Activated CD4-positive, alpha-beta T cell treated with anti-CD3 and anti-CD28 coated beads, Interleukin-2, amount 50 U/mL, for 1 hour (primary cell): ENCODE measurements around the gene IL31.
A peak's percentile ranks its signal among the peaks of the same experiment; 100 is the strongest.
"Not testable (repeated sequence)": the region's sequence is repeated elsewhere in the genome, so short reads cannot be mapped to it uniquely, and the experiment has no call there.

Experiments
- DNase-seq: peaks from one replicate; pipeline ENCODE4 v3.0.0-alpha.2; 2020

The IL31 gene

GRCh38 chr12:122174155-122174845, at the start of gene IL31:
IL31 (minus strand) TSS chr12:122174221; CDS start chr12:122174172, 49 bp downstream.
- no peak for DNase-seq

DNA sequence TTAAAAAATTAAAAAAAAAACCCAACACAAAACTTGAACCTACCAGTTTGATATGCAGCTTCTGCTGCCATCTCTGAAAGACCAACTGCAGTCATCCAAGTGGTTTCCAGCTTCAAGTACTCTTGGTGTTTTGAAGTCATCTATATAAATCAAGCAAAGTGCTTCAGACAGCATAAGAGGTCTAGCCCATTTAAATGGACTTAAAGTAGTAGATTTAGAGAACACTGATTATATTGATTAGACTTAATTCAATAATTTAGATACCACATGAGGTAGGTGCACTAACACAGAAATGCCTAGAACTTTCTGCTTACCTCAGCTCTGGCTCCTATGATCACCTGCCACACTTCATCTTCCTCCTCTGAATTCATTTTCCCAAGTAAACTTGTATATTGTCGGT, 42.4 kb upstream of the IL31 start:
- DNase-seq: no peak

- DNase-seq: no peak
These were observed 41.8 kb upstream of the IL31 start for GRCh38 chr12:122215771-122216170.

GRCh38 chr12:122208073-122208820, 34.2 kb upstream of the IL31 start:
- no peak for DNase-seq

DNA sequence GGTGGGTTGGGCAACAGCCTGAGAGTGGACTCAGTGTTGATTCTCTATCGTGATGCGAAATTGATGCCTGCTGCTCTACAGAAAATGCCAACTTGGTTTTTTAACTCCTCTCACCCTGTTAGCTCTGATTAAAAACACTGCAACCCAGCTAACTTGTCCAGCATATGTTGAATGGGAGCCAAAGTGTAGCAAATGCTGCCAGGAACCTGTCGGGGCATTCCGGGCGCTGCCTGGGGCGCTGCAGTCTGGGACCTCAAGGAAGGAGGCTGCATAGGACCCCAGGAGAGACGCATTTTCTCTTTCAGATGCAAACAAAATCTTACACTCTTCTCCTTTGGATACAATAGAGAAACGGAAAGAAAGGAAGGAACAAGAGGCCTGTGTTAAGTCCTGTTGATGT, 33.4 kb upstream of the IL31 start:
- no peak for DNase-seq

GRCh38 chr12:122206976-122207375, 33.0 kb upstream of the IL31 start:
- DNase-seq: no peak

- DNase-seq: no peak
These were observed 32.3 kb upstream of the IL31 start for GRCh38 chr12:122206111-122206881.

- no peak for DNase-seq
These were observed 31.3 kb upstream of the IL31 start for GRCh38 chr12:122205053-122205925.

DNA sequence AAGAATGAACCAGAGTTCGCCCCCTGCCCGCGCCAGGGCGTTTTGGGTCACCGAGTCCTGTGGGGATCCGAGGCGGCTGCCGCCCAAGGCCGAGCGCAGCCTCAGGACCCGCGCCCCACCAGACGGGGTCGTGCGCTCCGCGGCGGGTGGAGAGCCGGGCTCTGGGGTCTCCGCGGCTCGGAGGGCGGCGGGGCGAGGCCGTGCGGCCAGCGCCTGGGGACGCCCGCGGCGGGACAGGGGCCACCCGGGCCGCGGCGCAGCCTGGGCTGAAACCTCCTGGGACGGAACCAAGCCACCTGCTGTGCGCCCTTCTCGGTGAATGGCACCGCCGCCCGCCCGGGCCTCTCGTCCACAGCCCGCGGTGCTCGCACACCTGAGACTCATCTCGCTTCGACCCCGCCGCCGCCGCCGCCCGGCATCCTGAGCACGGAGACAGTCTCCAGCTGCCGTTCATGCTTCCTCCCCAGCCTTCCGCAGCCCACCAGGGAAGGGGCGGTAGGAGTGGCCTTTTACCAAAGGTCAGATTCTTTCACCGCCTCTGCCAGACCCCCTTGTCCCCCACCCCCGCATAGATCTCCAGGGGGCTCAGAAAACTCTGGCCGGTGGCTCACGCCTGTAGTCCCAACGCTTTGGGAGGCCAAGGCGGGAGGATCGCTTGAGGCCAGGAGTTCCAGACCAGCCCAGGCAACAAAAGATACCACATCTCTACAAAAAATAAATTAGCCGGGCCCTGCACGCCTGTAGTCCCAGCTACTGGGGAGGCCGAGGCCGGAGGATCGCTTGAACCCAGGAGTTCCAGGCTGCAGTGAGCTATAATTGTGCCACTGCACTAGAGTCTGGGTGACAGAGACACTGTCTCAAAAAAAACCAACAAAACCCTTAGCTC, 30.4 kb upstream of the IL31 start:
- peak; percentile 33 for DNase-seq

GRCh38 chr12:122203301-122204166, 29.5 kb upstream of the IL31 start, which contains the start of gene B3GNT4:
B3GNT4 (plus strand) TSS chr12:122203709; CDS start chr12:122204619, 910 bp downstream.
- peak; percentile 71 for DNase-seq

DNA sequence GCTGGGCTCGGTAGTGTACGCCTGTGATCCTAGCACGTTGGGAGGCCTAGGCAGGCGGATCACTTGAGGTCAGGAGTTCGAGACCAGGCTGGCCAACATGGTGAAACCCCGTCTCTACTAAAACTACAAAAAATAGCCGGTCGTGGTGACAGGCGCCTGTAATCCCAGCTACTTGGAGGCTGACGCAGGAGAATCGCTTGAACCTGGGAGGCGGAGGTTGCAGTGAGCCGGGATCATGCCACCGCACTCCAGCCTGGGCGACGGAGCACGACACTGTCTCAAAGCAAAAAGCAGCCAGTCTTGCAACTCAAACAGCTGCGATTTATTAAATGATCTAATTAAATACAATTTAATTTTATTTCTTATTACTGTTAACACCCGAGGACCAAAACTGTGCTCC, 28.8 kb upstream of the IL31 start:
- not testable (repeated sequence) for DNase-seq

DNA sequence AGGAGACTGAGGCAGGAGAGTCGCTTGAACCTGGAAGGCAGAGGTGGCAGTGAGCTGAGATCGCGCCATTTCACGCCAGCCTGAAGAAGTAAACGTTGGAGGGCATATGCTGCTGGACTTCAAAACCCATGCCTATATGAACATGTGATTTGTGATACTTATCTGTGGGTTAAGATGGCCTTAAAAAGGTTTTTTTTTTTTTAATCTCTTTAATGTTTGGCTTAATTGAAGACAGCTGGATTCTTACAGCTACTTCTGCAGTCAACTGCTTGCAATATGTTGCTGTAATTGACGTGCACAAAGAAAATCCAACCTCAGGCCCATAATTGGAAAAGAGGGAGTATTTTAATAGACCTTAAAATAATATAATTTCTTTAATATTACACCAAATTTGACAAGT, 28.0 kb upstream of the IL31 start:
- DNase-seq: no peak

DNA sequence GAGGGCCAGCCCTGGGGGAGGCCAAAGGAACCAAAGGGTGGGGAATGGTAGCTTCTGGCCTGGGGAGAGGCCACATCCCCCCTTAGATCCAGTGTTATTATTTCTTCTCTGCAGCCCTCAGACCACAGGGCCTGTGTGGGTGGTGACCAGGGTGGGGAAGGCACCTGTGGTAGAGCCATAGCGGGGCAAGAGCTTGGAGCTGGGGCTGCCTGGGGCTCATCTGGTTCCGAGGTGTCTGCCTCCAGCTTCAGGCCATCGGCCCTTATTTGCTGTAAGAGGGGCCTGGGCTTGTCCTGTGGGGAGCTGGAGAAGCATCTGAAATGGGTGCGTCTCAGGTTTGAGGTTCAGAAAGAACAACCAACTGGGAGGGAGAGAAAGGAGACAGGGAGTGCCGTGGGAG, 27.4 kb upstream of the IL31 start:
- no peak for DNase-seq

- no peak for DNase-seq
These were observed 26.6 kb upstream of the IL31 start for GRCh38 chr12:122200541-122201175.

DNA sequence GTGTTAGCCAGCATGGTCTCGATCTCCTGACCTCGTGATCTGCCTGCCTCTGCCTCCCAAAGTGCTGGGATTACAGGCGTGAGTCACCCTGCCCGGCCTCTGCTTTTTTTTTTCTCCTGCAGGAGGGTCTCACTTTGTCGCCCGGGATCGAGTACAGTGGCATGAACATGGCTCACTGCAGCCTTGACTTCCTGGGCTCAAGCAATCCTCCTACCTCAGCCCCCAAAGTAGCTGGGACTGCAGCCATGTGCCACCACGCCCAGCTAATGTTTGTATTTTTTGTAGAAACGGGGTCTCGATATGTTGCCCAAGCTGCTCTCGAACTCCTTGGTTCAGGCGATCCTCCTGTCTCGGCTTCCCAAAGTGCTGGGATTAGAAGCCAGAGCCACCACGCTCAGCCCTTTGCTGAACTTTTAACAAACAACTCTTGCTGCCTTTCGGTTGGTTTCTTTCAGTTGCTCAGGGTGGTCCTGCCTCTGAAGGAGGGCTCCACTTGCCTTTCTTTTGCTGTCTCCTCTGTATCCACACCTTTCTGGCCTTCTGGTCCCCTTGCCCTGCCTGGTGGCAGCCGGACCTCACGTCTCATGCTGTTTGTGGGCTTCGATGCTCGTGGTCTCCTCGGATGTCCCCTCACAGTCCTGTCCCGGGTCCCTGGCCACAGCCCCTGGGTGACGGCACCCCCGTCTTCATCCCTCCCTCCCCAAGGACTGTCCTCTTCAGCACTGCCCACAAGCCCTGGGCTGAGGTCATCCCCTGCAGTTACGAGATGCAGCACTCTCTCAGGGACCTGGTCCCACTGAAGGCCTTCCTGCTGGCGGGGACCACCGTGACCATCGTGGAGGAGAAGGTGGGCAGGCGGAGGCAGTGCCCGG, 25.7 kb upstream of the IL31 start:
- no peak for DNase-seq

- DNase-seq: no peak
These were observed 23.6 kb upstream of the IL31 start for GRCh38 chr12:122197612-122197966.

GRCh38 chr12:122195405-122195804, 21.4 kb upstream of the IL31 start:
- no peak for DNase-seq

GRCh38 chr12:122194804-122195203, 20.8 kb upstream of the IL31 start:
- no peak for DNase-seq

DNA sequence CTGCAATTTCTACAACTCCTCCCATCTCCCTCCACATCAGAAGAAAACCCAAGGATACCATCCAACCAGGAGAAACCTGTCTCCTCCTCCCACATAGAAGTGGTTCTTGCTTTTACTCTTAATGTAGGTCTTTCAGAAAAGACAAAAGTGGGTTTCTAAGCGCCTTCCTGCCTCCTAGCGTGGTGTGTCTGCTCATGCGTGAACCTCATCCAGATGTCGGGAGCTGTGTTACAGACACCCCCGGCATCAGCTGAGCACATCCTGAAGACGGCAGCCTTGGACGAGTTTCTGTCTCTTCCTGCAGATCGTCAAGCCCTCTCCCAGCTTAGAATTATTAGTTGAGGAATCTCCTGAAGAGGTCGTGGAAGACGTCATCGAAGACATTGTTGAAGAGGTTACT, 18.4 kb upstream of the IL31 start:
- no peak for DNase-seq
